ENCODE results near the gene SH3RF3.

DNA sequence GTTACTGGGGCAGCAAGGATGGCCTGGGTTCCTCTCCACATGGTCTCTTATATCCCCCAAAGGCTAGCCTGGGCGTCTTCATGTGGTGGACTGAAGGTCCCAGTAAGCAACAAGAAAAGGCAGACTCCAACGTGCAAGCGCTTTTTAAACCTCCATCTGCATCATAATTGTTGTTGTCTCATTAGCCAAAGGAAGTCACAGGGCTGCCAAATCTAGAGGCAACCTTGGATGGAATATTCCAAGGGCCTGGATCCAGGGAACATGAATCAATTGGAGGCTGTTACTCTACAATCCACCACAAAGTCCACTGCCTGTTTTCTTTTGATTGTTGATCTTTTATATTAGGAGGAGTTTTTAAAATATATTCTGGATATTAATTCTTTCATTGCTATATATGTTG, 118.8 kb downstream of the SH3RF3 start:
- TF ChIP-seq, protein P1, sequence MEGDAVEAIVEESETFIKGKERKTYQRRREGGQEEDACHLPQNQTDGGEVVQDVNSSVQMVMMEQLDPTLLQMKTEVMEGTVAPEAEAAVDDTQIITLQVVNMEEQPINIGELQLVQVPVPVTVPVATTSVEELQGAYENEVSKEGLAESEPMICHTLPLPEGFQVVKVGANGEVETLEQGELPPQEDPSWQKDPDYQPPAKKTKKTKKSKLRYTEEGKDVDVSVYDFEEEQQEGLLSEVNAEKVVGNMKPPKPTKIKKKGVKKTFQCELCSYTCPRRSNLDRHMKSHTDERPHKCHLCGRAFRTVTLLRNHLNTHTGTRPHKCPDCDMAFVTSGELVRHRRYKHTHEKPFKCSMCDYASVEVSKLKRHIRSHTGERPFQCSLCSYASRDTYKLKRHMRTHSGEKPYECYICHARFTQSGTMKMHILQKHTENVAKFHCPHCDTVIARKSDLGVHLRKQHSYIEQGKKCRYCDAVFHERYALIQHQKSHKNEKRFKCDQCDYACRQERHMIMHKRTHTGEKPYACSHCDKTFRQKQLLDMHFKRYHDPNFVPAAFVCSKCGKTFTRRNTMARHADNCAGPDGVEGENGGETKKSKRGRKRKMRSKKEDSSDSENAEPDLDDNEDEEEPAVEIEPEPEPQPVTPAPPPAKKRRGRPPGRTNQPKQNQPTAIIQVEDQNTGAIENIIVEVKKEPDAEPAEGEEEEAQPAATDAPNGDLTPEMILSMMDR (IDR thresholded peaks at IDR 0.05; ENCODE audit: insufficient read depth, low read depth, low read length), result no peak
- TF ChIP-seq EZH2 (IDR thresholded peaks at IDR 0.05; ENCODE audit: insufficient read depth, low read length), result no peak
